Measurements from ENCODE around the gene LRRC34. TPM values are rescaled to one million over a fixed set of nuclear protein-coding genes. Genes with fewer than 3 reads are reported as not detected.

Gene LRRC34
- total and polyA plus RNA-seq, 9 of the 15 experiments (the other 6 are each of a cell fraction or from before 2014, with no cell fraction given), result 0.17 to 0.30 TPM; not detected in 7

DNA sequence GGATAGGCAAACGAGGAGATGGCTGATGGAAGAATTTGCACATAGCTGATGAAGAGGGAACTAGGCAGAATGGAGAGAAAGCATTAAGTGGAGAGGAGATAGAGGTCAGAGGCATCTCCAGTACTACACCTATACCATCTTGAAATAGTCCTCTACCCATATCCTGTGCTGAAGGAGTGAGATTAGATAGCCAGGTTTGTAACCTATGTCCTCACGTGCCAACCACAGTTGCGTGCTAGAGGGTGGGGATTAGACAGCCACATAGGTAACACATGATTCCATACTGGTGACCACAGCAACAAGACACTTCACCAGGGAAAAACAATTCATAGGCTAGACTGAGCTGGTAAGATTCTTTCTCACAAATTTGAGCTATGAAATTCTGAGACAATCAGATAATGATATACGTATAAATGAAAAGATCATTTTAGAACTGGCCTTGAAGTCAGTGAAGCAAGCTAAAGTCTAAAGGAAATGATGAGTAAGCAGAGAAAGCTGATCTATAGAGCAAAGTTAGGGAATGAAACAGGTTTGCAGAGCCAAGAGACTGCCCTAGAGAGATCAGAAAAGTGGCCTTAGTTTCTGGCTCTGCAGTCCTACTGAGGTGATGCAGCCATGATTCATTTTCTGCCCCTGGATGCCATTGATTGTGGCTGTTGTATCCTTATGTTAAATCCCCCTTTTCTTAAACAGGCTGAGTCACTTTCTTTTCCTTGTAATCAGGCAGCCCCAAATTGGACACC, 21.8 kb downstream of the LRRC34 start (continued):
- TF ChIP-seq, protein P1, sequence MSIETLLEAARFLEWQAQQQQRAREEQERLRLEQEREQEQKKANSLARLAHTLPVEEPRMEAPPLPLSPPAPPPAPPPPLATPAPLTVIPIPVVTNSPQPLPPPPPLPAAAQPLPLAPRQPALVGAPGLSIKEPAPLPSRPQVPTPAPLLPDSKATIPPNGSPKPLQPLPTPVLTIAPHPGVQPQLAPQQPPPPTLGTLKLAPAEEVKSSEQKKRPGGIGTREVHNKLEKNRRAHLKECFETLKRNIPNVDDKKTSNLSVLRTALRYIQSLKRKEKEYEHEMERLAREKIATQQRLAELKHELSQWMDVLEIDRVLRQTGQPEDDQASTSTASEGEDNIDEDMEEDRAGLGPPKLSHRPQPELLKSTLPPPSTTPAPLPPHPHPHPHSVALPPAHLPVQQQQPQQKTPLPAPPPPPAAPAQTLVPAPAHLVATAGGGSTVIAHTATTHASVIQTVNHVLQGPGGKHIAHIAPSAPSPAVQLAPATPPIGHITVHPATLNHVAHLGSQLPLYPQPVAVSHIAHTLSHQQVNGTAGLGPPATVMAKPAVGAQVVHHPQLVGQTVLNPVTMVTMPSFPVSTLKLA (conservative IDR thresholded peaks at IDR 0.05), result no peak
- TF ChIP-seq ZNF316 (IDR thresholded peaks at IDR 0.05) (peak; percentile 77), EHMT2 (IDR thresholded peaks at IDR 0.05) (no peak), POLR2G (IDR thresholded peaks at IDR 0.05; ENCODE audit: low read depth, low read length) (no peak), THRAP3 (IDR thresholded peaks at IDR 0.05; ENCODE audit: borderline replicate concordance) (no peak), PTTG1 (tag; IDR thresholded peaks at IDR 0.05; ENCODE audit: low read depth) (no peak), HDAC2 (IDR thresholded peaks at IDR 0.05) (no peak), ILK (tag; IDR thresholded peaks at IDR 0.05; ENCODE audit: borderline replicate concordance, low read depth) (no peak), ZNF830 (CRISPR knock-in tag; IDR thresholded peaks at IDR 0.05) (no peak), CBFA2T2 (conservative IDR thresholded peaks at IDR 0.05) (0 out of 2 replicates have a peak, but pooled peaks have one; percentile 2), SMARCC2 (IDR thresholded peaks at IDR 0.05; ENCODE audit: low read depth) (no peak), PHTF2 (CRISPR knock-in tag; IDR thresholded peaks at IDR 0.05) (no peak), MEIS2 (IDR thresholded peaks at IDR 0.05; ENCODE audit: partially characterized antibody) (no peak), MAFF (IDR thresholded peaks at IDR 0.05; ENCODE audit: low read length) (no peak), YBX1 (IDR thresholded peaks at IDR 0.05) (no peak), ARID2 (IDR thresholded peaks at IDR 0.05) (no peak)
- TF ChIP-seq, protein P2, sequence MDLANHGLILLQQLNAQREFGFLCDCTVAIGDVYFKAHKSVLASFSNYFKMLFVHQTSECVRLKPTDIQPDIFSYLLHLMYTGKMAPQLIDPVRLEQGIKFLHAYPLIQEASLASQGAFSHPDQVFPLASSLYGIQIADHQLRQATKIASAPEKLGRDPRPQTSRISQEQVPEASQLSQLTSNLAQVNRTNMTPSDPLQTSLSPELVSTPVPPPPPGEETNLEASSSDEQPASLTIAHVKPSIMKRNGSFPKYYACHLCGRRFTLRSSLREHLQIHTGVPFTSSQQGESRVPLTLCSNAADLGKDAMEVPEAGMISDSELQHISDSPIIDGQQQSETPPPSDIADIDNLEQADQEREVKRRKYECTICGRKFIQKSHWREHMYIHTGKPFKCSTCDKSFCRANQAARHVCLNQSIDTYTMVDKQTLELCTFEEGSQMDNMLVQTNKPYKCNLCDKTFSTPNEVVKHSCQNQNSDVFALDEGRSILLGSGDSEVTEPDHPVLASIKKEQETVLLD (IDR thresholded peaks at IDR 0.05), result no peak
- TF ChIP-seq, protein P3, sequence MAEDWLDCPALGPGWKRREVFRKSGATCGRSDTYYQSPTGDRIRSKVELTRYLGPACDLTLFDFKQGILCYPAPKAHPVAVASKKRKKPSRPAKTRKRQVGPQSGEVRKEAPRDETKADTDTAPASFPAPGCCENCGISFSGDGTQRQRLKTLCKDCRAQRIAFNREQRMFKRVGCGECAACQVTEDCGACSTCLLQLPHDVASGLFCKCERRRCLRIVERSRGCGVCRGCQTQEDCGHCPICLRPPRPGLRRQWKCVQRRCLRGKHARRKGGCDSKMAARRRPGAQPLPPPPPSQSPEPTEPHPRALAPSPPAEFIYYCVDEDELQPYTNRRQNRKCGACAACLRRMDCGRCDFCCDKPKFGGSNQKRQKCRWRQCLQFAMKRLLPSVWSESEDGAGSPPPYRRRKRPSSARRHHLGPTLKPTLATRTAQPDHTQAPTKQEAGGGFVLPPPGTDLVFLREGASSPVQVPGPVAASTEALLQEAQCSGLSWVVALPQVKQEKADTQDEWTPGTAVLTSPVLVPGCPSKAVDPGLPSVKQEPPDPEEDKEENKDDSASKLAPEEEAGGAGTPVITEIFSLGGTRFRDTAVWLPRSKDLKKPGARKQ (CRISPR knock-in tag; IDR thresholded peaks at IDR 0.05), result no peak
- TF ChIP-seq, protein P4, sequence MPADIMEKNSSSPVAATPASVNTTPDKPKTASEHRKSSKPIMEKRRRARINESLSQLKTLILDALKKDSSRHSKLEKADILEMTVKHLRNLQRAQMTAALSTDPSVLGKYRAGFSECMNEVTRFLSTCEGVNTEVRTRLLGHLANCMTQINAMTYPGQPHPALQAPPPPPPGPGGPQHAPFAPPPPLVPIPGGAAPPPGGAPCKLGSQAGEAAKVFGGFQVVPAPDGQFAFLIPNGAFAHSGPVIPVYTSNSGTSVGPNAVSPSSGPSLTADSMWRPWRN (IDR thresholded peaks at IDR 0.05; ENCODE audit: low read depth), result no peak
- TF ChIP-seq, protein P5, sequence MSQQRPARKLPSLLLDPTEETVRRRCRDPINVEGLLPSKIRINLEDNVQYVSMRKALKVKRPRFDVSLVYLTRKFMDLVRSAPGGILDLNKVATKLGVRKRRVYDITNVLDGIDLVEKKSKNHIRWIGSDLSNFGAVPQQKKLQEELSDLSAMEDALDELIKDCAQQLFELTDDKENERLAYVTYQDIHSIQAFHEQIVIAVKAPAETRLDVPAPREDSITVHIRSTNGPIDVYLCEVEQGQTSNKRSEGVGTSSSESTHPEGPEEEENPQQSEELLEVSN (IDR thresholded peaks at IDR 0.05; ENCODE audit: borderline replicate concordance in 1 of 2, extremely low read depth in 1 of 2, insufficient read depth in 1 of 2, insufficient read length in 1 of 2, low read depth in 1 of 2, low read length in 1 of 2, poor library complexity in 1 of 2, severe bottlenecking in 1 of 2), result no peak
- TF ChIP-seq, protein P6, sequence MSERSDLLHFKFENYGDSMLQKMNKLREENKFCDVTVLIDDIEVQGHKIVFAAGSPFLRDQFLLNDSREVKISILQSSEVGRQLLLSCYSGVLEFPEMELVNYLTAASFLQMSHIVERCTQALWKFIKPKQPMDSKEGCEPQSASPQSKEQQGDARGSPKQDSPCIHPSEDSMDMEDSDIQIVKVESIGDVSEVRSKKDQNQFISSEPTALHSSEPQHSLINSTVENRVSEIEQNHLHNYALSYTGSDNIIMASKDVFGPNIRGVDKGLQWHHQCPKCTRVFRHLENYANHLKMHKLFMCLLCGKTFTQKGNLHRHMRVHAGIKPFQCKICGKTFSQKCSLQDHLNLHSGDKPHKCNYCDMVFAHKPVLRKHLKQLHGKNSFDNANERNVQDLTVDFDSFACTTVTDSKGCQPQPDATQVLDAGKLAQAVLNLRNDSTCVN (CRISPR knock-in tag; IDR thresholded peaks at IDR 0.05), result no peak
